GM12874 (cell line): Measurements from ENCODE around the gene PDCD1.

ENCODE experiments used
- CTCF ChIP-seq: IDR thresholded peaks from 2 replicates; pipeline ENCODE4 v1.5.1; 2011; ENCODE audit warnings: low read depth, mild to moderate bottlenecking, control low read depth, low read length, moderate library complexity; ENCODE audit not compliant: insufficient read depth

The PDCD1 gene

GRCh38 chr2:241896746-241897201 lies 38.1 kb upstream of the PDCD1 start:
- TF ChIP-seq CTCF, result no peak

- TF ChIP-seq CTCF, result no peak
These were observed 37.3 kb upstream of the PDCD1 start for GRCh38 chr2:241895712-241896641.

- TF ChIP-seq CTCF, result no peak
These were observed 36.7 kb upstream of the PDCD1 start for GRCh38 chr2:241895427-241895711.

- no peak for TF ChIP-seq CTCF
These were observed 36.2 kb upstream of the PDCD1 start for GRCh38 chr2:241894681-241895426.

- TF ChIP-seq CTCF, result no peak
These were observed 35.5 kb upstream of the PDCD1 start for GRCh38 chr2:241894056-241894641.

GRCh38 chr2:241893265-241893664 lies 34.6 kb upstream of the PDCD1 start:
- TF ChIP-seq CTCF, result no peak
